ENCODE results near the gene GRID2IP. TPM values are rescaled to one million over a fixed set of nuclear protein-coding genes. Genes with fewer than 3 reads are reported as not detected.

The GRID2IP gene
- total and polyA plus RNA-seq, 2 of the 13 experiments (the other 11 are each of a cell fraction or from before 2014, with no cell fraction given): 0.03 TPM; not detected in 1

GRCh38 chr7:6536262-6537260 is 14.7 kb downstream of the GRID2IP start (continued):
- TF ChIP-seq PATZ1 (CRISPR knock-in tag; IDR thresholded peaks at IDR 0.05): 0 out of 2 replicates have a peak, but pooled peaks have one; percentile 9
- TF ChIP-seq, protein P1, sequence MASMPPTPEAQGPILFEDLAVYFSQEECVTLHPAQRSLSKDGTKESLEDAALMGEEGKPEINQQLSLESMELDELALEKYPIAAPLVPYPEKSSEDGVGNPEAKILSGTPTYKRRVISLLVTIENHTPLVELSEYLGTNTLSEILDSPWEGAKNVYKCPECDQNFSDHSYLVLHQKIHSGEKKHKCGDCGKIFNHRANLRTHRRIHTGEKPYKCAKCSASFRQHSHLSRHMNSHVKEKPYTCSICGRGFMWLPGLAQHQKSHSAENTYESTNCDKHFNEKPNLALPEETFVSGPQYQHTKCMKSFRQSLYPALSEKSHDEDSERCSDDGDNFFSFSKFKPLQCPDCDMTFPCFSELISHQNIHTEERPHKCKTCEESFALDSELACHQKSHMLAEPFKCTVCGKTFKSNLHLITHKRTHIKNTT (CRISPR knock-in tag; IDR thresholded peaks at IDR 0.05): no peak
- TF ChIP-seq, protein P2, sequence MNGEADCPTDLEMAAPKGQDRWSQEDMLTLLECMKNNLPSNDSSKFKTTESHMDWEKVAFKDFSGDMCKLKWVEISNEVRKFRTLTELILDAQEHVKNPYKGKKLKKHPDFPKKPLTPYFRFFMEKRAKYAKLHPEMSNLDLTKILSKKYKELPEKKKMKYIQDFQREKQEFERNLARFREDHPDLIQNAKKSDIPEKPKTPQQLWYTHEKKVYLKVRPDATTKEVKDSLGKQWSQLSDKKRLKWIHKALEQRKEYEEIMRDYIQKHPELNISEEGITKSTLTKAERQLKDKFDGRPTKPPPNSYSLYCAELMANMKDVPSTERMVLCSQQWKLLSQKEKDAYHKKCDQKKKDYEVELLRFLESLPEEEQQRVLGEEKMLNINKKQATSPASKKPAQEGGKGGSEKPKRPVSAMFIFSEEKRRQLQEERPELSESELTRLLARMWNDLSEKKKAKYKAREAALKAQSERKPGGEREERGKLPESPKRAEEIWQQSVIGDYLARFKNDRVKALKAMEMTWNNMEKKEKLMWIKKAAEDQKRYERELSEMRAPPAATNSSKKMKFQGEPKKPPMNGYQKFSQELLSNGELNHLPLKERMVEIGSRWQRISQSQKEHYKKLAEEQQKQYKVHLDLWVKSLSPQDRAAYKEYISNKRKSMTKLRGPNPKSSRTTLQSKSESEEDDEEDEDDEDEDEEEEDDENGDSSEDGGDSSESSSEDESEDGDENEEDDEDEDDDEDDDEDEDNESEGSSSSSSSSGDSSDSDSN (CRISPR knock-in tag; IDR thresholded peaks at IDR 0.05): peak; percentile 26; the same call in 1 of the 2 replicates
- TF ChIP-seq, protein P3, sequence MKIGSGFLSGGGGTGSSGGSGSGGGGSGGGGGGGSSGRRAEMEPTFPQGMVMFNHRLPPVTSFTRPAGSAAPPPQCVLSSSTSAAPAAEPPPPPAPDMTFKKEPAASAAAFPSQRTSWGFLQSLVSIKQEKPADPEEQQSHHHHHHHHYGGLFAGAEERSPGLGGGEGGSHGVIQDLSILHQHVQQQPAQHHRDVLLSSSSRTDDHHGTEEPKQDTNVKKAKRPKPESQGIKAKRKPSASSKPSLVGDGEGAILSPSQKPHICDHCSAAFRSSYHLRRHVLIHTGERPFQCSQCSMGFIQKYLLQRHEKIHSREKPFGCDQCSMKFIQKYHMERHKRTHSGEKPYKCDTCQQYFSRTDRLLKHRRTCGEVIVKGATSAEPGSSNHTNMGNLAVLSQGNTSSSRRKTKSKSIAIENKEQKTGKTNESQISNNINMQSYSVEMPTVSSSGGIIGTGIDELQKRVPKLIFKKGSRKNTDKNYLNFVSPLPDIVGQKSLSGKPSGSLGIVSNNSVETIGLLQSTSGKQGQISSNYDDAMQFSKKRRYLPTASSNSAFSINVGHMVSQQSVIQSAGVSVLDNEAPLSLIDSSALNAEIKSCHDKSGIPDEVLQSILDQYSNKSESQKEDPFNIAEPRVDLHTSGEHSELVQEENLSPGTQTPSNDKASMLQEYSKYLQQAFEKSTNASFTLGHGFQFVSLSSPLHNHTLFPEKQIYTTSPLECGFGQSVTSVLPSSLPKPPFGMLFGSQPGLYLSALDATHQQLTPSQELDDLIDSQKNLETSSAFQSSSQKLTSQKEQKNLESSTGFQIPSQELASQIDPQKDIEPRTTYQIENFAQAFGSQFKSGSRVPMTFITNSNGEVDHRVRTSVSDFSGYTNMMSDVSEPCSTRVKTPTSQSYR (CRISPR knock-in tag; IDR thresholded peaks at IDR 0.05; ENCODE audit: borderline replicate concordance): no peak
- TF ChIP-seq YEATS4 (CRISPR knock-in tag; IDR thresholded peaks at IDR 0.05; ENCODE audit: borderline replicate concordance): no peak
- TF ChIP-seq FOSL2 (CRISPR knock-in tag; IDR thresholded peaks at IDR 0.05): no peak
- no peak for TF ChIP-seq ZNF205 (CRISPR knock-in tag; IDR thresholded peaks at IDR 0.05)
- TF ChIP-seq, protein P4, sequence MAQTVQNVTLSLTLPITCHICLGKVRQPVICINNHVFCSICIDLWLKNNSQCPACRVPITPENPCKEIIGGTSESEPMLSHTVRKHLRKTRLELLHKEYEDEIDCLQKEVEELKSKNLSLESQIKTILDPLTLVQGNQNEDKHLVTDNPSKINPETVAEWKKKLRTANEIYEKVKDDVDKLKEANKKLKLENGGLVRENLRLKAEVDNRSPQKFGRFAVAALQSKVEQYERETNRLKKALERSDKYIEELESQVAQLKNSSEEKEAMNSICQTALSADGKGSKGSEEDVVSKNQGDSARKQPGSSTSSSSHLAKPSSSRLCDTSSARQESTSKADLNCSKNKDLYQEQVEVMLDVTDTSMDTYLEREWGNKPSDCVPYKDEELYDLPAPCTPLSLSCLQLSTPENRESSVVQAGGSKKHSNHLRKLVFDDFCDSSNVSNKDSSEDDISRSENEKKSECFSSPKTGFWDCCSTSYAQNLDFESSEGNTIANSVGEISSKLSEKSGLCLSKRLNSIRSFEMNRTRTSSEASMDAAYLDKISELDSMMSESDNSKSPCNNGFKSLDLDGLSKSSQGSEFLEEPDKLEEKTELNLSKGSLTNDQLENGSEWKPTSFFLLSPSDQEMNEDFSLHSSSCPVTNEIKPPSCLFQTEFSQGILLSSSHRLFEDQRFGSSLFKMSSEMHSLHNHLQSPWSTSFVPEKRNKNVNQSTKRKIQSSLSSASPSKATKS (CRISPR knock-in tag; IDR thresholded peaks at IDR 0.05): no peak
- TF ChIP-seq ZSCAN25 (CRISPR knock-in tag; IDR thresholded peaks at IDR 0.05): no peak
